ENCODE data around the gene PIK3CA. TPM values are rescaled to one million over a fixed set of nuclear protein-coding genes. Genes with fewer than 3 reads are reported as not detected.

PIK3CA gene
- total RNA-seq, 1 experiment from 2014 or later = 20.7 TPM

- Mint-ChIP-seq H3K9me3 (ENCODE audit: unreplicated experiment) (no peaks in the 10 kb centered on the region), H3K27me3 (ENCODE audit: insufficient read depth, unreplicated experiment) (no peaks in the 10 kb centered on the region), H3K27ac (ENCODE audit: low read depth, unreplicated experiment) (no peak overlapping the region), H3K36me3 (ENCODE audit: insufficient read depth, unreplicated experiment) (no peaks in the 10 kb centered on the region), H3K4me3 (ENCODE audit: unreplicated experiment) (no peak overlapping the region), H3K4me1 (ENCODE audit: insufficient read depth, unreplicated experiment) (peaks cover 10% of the 10 kb centered on the region)
- DNase-seq (ENCODE audit: unreplicated experiment) = no peak
- TF ChIP-seq, protein P1, sequence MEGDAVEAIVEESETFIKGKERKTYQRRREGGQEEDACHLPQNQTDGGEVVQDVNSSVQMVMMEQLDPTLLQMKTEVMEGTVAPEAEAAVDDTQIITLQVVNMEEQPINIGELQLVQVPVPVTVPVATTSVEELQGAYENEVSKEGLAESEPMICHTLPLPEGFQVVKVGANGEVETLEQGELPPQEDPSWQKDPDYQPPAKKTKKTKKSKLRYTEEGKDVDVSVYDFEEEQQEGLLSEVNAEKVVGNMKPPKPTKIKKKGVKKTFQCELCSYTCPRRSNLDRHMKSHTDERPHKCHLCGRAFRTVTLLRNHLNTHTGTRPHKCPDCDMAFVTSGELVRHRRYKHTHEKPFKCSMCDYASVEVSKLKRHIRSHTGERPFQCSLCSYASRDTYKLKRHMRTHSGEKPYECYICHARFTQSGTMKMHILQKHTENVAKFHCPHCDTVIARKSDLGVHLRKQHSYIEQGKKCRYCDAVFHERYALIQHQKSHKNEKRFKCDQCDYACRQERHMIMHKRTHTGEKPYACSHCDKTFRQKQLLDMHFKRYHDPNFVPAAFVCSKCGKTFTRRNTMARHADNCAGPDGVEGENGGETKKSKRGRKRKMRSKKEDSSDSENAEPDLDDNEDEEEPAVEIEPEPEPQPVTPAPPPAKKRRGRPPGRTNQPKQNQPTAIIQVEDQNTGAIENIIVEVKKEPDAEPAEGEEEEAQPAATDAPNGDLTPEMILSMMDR (IDR thresholded peaks at IDR 0.05; ENCODE audit: unreplicated experiment) = no peak
- no TSS peak for BruUV-seq (replicated peaks)
- POLR2A ChIA-PET = interaction anchor here (0.6 to 1.3 kb wide), 3 partner anchors 18 to 124 kb away, joined by 3 to 5 read pairs (median 4); no protein-coding TSS in a partner anchor
- CTCF ChIA-PET = interaction anchor here (0.6 to 1.0 kb wide), 3 partner anchors 10 to 141 kb away, joined by 3 to 4 read pairs (median 4); no protein-coding TSS in a partner anchor
- intact Hi-C loops (cut with micrococcal nuclease) = no loop called here
Observed at GRCh38 chr3:179174316-179174715, 26.2 kb downstream of the PIK3CA start.

GRCh38 chr3:179174898-179175297 lies 26.7 kb downstream of the PIK3CA start:
- H3K9me3 Mint-ChIP-seq (ENCODE audit: unreplicated experiment) = no peaks in the 10 kb centered on the region
- DNase-seq (ENCODE audit: unreplicated experiment) = no peak
- H3K4me1 Mint-ChIP-seq (ENCODE audit: insufficient read depth, unreplicated experiment) = peaks cover 9% of the 10 kb centered on the region
- TF ChIP-seq, protein P1 (IDR thresholded peaks at IDR 0.05; ENCODE audit: unreplicated experiment) = no peak
- no peak overlapping the region for H3K27ac Mint-ChIP-seq (ENCODE audit: low read depth, unreplicated experiment)
- no TSS peak for BruUV-seq (replicated peaks)
- CTCF ChIA-PET = interaction anchor here (0.6 to 1.0 kb wide), 3 partner anchors 9 to 141 kb away, joined by 3 to 4 read pairs (median 4); no protein-coding TSS in a partner anchor
- POLR2A ChIA-PET = interaction anchor here (0.6 to 1.3 kb wide), 2 partner anchors 18 to 123 kb away, joined by 3 to 4 read pairs; no protein-coding TSS in a partner anchor
- H3K36me3 Mint-ChIP-seq (ENCODE audit: insufficient read depth, unreplicated experiment) = no peaks in the 10 kb centered on the region
- intact Hi-C loops (cut with micrococcal nuclease) = no loop called here
- H3K4me3 Mint-ChIP-seq (ENCODE audit: unreplicated experiment) = no peak overlapping the region
- no peaks in the 10 kb centered on the region for H3K27me3 Mint-ChIP-seq (ENCODE audit: insufficient read depth, unreplicated experiment)

GRCh38 chr3:179175358-179175757 lies 27.2 kb downstream of the PIK3CA start:
- H3K27me3 Mint-ChIP-seq (ENCODE audit: insufficient read depth, unreplicated experiment) = no peaks in the 10 kb centered on the region
- peaks cover 9% of the 10 kb centered on the region for H3K4me1 Mint-ChIP-seq (ENCODE audit: insufficient read depth, unreplicated experiment)
- H3K9me3 Mint-ChIP-seq (ENCODE audit: unreplicated experiment) = no peaks in the 10 kb centered on the region
- CTCF ChIA-PET = interaction anchor here (0.7 to 1.0 kb wide), 2 partner anchors 9 to 184 kb away, joined by 4 to 5 read pairs; no protein-coding TSS in a partner anchor
- H3K4me3 Mint-ChIP-seq (ENCODE audit: unreplicated experiment) = no peak overlapping the region
- POLR2A ChIA-PET = interaction anchor here (1.3 kb wide), 1 partner anchor 19 kb away, joined by 4 read pairs; no protein-coding TSS in a partner anchor
- DNase-seq (ENCODE audit: unreplicated experiment) = no peak
- H3K36me3 Mint-ChIP-seq (ENCODE audit: insufficient read depth, unreplicated experiment) = no peaks in the 10 kb centered on the region
- TF ChIP-seq, protein P1 (IDR thresholded peaks at IDR 0.05; ENCODE audit: unreplicated experiment) = no peak
- BruUV-seq (replicated peaks) = no TSS peak
- intact Hi-C loops (cut with micrococcal nuclease) = no loop called here
- H3K27ac Mint-ChIP-seq (ENCODE audit: low read depth, unreplicated experiment) = no peak overlapping the region

GRCh38 chr3:179177611-179178010 lies 29.5 kb downstream of the PIK3CA start:
- ChIA-PET CTCF (interaction anchor here (0.7 to 1.6 kb wide), 2 partner anchors 18 to 21 kb away, joined by 3 to 4 read pairs; no protein-coding TSS in a partner anchor), POLR2A (interaction anchor here (0.9 to 1.2 kb wide), 3 partner anchors 19 to 46 kb away, joined by 3 to 6 read pairs (median 5); no protein-coding TSS in a partner anchor)
- BruUV-seq (replicated peaks) = no TSS peak
- Mint-ChIP-seq H3K27ac (ENCODE audit: low read depth, unreplicated experiment) (no peak overlapping the region), H3K4me1 (ENCODE audit: insufficient read depth, unreplicated experiment) (peaks cover 18% of the 10 kb centered on the region), H3K9me3 (ENCODE audit: unreplicated experiment) (no peaks in the 10 kb centered on the region), H3K36me3 (ENCODE audit: insufficient read depth, unreplicated experiment) (no peaks in the 10 kb centered on the region), H3K27me3 (ENCODE audit: insufficient read depth, unreplicated experiment) (no peaks in the 10 kb centered on the region), H3K4me3 (ENCODE audit: unreplicated experiment) (no peak overlapping the region)
- TF ChIP-seq, protein P1 (IDR thresholded peaks at IDR 0.05; ENCODE audit: unreplicated experiment) = no peak
- intact Hi-C loops (cut with micrococcal nuclease) = no loop called here
- no peak for DNase-seq (ENCODE audit: unreplicated experiment)
